ENCODE measurements around the gene BTG1. TPM values are rescaled to one million over a fixed set of nuclear protein-coding genes. Genes with fewer than 3 reads are reported as not detected.

The BTG1 gene
- total RNA-seq, result 24.5 and 28.0 TPM in 2 replicates

GRCh38 chr12:92145731-92146496, at the start of gene BTG1:
Gene BTG1, minus strand, starts transcription at chr12:92145846. Its CDS starts 311 bp downstream, at chr12:92145535.

Small RNAs within 50 kb of the gene (small RNA-seq; reads per million reads assigned to genes)
- gene RF00019, result not detected

Data from vein endothelial cell (primary cell).